ACHN (cell line): ENCODE data around the gene TRIM46.

Source experiments
- DNase-seq: peaks from one replicate; pipeline ENCODE4 v3.0.0-alpha.2; 2015
- in situ Hi-C: cut with HindIII; loops from 2 replicates; pipeline ENCODE4 v1.10.0; 2017; ENCODE audit warnings: low sequenced_read_pairs, low pct_ligation_motif_present, low pct_unique_long_range_greater_than_20kb

Gene TRIM46, protein sequence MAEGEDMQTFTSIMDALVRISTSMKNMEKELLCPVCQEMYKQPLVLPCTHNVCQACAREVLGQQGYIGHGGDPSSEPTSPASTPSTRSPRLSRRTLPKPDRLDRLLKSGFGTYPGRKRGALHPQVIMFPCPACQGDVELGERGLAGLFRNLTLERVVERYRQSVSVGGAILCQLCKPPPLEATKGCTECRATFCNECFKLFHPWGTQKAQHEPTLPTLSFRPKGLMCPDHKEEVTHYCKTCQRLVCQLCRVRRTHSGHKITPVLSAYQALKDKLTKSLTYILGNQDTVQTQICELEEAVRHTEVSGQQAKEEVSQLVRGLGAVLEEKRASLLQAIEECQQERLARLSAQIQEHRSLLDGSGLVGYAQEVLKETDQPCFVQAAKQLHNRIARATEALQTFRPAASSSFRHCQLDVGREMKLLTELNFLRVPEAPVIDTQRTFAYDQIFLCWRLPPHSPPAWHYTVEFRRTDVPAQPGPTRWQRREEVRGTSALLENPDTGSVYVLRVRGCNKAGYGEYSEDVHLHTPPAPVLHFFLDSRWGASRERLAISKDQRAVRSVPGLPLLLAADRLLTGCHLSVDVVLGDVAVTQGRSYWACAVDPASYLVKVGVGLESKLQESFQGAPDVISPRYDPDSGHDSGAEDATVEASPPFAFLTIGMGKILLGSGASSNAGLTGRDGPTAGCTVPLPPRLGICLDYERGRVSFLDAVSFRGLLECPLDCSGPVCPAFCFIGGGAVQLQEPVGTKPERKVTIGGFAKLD

DNA sequence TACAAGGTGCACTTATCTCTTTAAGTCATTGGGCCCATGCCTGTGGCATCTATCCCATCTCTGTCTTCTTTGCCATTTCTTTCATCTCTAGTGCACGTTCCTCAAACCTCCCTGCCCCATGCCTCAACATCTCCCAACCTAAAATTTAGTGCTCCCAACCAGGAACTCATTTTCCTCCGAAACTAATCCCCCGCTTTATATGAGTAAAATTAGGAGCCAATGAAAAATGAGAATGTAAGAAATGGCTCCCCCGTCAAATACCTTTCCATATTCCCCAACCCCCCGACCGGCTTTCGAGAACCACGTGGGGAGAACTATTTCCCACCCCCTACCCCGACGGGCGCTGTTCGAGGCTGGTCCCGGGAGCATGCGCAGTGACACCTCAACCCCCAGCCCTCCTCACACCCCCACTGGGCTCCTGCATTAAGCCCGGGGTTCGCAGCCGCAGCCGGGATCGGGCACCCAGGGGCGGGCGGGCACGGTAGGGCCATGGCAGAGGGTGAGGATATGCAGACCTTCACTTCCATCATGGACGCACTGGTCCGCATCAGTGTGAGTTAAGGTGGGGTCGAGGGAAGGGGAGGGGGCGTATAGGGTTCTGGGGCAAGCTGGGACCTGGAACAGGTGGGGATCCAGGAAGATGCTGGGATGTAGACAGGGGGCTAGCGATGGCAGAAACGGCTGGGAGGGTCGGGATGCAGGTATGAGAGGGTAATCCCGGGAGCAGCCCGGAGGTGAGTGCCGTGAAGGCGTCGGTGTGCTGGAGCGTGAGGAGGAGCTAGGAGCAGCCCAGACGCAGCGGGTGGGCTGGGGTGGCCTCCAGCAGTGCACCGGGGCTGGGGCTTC lies at the start of gene TRIM46:
TRIM46 (plus strand) TSS at position 372 of the 846 bp plus-strand sequence; CDS start at position 490, 118 bp downstream.
- in situ Hi-C loops = no loop called here
- peak; percentile 75 for DNase-seq

DNA sequence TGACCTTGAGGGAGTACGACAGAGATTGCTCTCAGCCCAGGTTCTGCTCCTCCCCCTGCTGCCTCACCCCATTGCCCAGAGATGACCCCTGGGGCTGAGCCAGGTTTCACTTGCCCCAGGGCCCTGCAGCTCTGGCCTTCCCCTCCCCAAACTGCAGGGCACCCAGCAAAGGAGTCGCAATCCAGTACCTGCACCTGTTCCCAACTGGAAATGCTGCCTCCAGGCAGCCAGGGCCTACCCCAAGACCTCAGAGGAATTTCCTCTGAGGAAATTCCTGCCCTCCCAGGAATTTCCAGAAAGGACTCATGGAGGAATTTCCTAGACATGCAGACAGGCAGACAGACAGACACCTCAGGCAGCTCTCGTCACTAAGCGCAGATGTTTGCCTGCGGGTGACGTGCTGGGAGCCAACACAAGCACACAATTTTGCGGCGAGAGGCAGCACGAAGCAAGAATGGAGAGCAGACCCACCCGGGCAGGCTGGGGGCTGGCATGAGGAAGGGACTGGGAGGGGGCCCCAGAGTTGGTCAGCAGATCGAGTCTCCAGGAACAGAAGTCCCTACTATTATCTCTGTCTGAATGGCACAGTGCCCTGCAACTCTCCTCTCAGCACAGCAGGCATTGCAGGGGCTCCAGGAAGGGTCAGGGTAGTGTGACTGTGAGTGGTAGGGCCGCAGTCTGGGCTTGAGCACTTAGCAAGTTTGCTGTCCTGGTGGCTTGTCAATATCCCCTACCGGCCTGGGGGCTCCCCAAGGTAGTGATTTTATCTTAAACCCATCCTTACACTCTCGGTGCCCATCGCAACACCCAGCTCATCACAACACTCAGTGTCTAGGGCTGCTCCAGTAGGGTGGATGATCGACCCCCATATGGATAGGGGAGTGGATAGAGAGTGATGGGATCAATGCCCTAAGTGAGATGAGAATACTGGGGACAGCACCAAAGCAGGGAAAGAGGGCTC lies 48.9 kb upstream of the TRIM46 start:
- peak; percentile 24 for DNase-seq
- in situ Hi-C loops = no loop called here

DNA sequence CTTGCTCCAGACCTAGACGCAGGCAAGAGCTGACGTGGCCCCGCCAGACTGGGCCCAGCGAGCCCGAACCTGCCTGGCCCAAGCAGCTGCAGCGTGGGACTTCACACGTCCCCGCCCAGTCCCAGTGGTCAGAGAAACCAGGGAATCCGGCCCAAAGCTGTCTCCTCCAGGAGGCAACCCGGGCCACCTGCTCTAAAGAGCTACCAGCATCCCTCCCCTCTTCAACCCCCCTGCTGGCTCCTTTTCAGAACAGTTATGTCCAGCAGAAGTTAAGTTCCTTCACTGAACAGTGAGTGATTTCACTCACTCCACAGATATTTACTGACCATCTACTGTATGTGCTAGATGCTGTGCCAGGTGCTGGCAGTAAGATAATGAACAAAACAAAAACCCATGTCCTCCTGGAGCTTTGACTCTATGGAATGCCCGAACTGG lies 48.1 kb upstream of the TRIM46 start:
- no peak for DNase-seq
- in situ Hi-C loops = no loop called here

DNA sequence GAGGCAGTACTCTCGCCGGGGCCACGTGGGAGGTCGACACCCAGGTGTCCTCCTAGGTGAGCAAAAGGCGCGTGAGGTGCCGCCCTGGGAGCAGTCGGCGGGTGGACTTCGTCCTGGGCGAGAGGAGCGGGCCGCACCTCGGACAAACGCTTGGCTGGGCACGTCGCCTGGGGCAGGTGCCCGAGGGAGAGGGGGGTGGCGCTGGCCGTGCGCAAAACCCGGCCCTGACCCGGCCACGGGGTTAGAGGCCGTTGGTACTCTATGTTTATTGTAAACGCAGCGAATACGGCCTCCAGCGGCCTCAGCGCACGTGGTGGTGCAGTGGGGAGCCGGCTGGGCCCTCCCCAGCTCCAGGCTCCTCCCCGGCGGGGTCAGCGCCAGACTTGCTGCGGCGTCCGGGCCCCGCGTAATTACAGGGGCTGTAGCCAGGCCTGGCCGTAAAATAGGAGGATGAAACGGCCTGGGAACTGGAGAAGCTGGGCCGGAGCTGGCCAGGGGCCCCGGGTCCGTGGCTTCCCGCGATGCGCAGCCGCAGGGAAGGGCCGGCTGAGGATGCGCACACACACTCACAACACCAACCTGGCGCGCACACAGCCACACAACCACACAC lies 47.6 kb upstream of the TRIM46 start:
- peak; percentile 20 for DNase-seq
- in situ Hi-C loops = no loop called here

DNA sequence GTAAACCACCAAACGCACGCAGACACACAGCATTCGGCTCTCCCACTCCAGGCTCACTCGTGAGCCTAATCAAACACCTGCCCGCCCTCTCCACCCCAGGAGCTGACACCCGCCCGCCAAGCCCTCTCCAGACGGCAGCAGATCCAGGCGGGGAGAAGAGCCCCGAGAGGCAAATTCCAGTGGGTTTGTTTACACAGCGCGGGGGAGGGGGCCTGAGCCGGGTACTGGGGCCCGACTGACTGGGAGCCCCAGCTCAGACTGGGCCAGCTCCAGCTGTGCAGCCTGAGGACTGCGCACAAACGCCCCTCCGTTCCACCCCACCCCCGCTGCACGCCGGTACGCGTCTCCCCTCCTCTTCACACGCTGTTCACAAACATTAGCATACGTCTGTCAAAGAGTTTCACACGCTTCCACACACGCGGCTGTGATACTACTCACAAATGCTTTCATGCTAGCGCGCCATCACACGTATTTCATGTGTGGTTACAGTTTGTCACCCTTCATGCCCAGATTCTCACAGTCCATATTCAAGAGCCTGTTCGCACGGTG lies 47.0 kb upstream of the TRIM46 start:
- peak; percentile 37 for DNase-seq
- in situ Hi-C loops = no loop called here

DNA sequence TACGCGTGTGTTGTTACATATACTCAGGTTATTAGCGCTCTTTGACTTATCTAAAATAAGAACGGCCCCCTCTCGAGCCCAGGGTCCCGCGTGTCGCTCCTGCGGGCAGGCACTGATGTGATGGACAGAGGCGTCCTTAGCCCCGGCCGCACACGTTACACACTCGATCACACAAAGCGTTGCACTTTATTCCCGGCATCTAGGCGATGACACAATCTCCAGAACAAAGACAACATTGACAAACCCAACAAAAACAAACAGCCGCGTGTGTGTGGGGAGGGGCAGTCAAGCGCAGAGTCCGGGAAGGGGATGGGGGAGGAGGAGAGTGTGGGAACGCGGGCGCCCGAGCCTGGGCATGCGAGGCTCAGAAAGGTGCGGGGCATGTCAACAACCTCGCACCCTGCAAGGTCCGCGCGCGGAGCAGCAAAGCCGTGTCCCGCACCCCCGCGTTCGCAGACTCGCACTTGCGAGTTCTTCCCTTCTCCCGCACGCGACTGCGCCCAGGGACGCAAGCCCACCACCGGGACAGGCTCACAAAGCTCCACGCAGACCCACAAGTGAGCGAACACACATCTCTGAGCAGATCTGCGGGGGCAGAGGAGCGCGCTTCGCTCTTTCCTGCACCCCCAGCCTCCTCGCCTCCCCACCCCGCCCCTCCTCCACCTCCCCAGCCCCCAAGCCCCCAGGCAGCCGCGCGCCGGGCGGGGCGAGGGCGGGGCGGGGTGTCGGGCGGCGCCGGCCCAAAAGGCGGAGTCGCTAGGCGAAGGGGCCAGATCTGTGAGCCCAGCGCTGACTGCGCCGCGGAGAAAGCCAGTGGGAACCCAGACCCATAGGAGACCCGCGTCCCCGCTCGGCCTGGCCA lies 46.3 kb upstream of the TRIM46 start, which contains the start of gene EFNA1:
EFNA1 (plus strand) TSS at position 772 of the 862 bp plus-strand sequence. CDS start 102 bp downstream, outside the sequence.
- in situ Hi-C loops = no loop called here
- peak; percentile 52 for DNase-seq

DNA sequence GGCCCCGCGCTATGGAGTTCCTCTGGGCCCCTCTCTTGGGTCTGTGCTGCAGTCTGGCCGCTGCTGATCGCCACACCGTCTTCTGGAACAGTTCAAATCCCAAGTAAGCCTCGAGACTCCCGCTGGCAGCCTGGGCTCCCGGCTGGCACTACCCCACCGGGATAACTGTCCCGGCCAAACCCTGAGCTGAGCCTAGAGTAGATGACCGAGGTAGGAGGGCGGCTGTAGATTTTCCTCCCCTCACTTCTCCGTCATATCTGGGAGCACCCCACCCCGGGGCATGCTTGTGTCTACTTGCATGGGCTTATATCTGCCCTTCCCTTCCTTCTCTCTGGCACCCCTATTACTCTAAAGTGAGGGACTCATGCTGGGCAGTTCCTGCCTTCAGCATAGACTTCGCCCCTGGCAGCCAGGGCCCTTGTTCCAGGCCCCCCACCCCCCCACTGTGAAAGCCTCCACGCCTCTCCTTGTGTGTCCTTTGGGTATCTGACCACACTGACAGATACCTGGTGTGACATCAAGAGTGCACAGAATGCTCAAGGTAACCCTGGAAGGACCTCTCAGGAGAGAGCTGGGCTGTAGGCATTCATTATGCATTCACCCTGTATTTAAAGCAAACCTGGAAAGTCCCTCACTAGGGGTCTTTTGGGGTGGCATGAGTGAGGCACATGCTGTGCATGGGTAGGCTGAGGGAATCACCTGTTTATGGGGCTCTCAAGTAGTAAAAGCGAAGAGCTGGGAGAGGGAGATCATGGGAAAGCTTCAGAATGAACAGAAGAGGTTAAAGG lies 45.5 kb upstream of the TRIM46 start:
- no peak for DNase-seq

DNA sequence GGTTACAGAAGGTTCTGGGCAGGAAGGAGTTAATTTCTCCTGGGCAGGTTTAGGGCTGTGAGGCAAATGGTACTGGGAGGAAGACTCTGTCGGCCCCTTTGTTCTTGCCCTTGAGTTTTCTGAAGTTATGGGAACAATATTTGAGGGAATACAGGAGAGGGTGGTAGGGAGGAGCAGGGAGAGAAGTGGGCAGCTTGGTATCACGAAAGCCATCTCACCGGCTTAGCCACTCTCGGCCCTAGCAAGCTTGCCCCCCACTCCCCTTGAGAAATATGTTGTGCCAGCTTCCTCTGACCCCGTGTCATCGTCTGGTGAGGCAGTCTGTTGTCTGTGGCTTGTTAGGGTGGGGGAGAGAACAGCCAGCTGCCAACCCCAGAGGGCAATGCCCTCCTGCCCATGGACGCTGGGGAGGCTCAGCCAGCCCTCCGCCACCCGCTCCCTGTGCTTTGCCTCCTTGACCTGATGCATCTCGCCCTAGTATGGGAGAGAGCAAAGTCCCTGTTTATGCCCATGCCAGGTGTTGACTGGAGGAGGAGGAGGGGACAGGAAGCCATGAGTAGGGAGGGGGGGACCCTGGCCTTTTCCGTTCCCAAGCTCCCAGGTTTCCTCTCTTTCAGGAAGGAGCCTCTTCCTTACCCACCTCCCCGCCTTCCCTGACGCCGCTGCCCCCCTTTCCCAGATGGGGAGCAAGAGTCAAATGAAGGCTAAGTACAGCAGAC lies 44.7 kb upstream of the TRIM46 start:
- in situ Hi-C loops = no loop called here
- DNase-seq = peak; percentile 32

More for the DNA sequence above, 45.5 kb upstream of the TRIM46 start:
- in situ Hi-C loops = no loop called here

DNA sequence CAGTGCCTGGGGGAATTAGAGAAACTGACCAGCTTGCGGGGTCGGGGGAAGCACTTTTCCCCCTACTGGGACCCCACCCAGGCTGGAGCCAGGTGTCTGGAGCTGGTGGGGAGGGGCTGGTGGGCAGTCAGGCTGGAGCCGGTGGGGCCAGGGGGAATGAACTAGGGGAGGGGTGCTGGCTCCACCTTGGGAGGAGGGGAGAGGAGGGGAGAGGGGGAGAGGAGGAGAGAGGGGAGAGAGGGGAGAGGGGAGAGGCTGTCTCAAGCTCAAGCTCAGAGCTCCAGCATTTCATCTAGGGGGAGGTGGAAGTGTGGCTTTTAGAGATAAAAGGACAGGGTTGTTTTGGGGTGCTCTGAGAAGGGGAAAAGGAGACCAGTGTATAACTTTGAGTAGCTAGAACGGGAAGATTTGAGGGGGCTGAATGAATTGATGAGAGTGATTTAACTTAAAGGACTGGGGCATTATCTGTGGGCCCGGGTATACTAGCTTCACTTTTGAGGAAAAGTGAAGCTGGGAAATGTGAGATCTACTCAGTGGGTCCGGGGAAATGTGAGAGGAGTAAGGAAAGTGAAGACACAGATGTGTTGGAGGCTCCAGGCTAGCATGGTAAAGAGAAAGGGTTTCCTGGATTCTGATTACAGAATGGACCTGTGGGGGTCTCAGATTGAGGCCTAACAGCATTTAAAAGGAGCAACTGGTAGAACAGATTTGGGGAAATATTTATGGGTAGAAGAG lies 43.2 kb upstream of the TRIM46 start:
- no peak for DNase-seq
- in situ Hi-C loops = no loop called here

DNA sequence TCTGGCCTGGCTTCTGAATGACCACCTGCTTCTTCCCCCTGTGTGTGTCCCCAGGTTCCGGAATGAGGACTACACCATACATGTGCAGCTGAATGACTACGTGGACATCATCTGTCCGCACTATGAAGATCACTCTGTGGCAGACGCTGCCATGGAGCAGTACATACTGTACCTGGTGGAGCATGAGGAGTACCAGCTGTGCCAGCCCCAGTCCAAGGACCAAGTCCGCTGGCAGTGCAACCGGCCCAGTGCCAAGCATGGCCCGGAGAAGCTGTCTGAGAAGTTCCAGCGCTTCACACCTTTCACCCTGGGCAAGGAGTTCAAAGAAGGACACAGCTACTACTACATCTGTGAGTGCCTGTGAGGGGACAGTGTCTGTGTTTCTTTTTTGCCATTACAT lies 42.4 kb upstream of the TRIM46 start:
- in situ Hi-C loops = no loop called here
- no peak for DNase-seq

DNA sequence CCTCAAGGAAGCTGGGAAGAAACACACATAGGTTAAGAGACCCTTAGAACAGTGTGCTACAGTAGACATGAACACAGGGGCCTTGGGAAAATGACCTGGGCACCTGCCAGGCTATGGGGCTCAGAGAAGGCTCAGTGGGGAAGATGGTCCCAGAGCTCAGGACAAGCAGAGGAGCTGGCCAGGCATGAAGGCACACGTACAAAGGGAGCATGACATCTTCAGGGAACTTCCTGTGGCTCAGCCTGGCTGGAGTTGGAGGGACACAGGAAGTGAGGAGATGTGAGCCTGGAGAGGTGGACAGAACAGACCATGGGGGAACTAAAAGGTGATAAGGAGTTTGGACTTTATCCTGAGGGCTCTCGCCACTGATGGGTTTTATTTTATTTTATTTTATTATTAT lies 41.8 kb upstream of the TRIM46 start:
- DNase-seq = no peak
- in situ Hi-C loops = no loop called here

DNA sequence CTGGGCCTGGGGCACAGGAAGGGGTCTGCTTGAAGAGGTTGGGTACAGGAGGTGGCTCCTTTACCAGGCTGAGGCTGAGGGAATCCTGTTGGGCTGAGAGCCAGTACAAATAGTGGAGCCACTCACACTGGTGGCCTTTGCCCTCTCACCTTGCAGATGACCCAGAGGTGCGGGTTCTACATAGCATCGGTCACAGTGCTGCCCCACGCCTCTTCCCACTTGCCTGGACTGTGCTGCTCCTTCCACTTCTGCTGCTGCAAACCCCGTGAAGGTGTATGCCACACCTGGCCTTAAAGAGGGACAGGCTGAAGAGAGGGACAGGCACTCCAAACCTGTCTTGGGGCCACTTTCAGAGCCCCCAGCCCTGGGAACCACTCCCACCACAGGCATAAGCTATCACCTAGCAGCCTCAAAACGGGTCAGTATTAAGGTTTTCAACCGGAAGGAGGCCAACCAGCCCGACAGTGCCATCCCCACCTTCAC lies 39.8 kb upstream of the TRIM46 start:
- DNase-seq = no peak
- in situ Hi-C loops = no loop called here

DNA sequence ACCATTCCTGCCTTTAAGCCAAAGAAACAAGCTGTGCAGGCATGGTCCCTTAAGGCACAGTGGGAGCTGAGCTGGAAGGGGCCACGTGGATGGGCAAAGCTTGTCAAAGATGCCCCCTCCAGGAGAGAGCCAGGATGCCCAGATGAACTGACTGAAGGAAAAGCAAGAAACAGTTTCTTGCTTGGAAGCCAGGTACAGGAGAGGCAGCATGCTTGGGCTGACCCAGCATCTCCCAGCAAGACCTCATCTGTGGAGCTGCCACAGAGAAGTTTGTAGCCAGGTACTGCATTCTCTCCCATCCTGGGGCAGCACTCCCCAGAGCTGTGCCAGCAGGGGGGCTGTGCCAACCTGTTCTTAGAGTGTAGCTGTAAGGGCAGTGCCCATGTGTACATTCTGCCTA lies 39.3 kb upstream of the TRIM46 start:
- in situ Hi-C loops = no loop called here
- DNase-seq = no peak

DNA sequence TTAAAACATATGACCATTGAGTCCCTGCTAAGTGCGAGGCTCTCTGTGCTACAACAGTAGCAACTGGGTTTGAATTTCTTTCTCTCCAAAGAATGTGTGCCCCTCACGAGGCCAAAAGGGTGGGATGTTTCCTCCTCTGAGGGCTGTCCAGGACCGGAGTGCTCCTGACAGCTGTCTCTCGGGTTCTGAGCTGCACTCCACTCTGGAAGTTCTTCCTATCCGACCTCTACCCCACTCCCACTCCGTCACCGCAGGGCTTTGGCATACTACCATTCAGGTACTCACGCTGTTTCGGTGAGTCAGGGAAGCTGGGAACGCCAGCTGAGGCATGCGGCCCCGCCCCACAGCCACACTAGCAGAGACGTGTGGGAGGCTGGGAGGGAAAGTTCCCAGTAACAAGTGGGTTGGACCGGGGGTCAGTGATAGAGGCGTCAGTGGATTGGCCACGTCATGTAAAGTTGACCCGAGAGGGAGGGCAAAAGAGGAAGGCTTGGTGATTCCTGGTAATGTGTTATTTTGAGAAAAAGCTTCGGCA lies 38.7 kb upstream of the TRIM46 start:
- DNase-seq = peak; percentile 99
- in situ Hi-C loops = no loop called here
